Vagina (tissue), 2 donors: ENCODE data around the gene OR52K1. TPM values are rescaled to one million over a fixed set of nuclear protein-coding genes. Genes with fewer than 3 reads are reported as not detected.

Experiments used
- DNase-seq, 2 donors: peaks; one replicate each; pipeline ENCODE4 v3.0.0-alpha.2; 2017; ENCODE audit errors: extremely low spot score in 2 of 2
- H3K27ac ChIP-seq: fragments of 200-600 bp; sonication (generic); one replicate; pipeline ENCODE4 v1.5.1; 2019
- H3K27me3 ChIP-seq: fragments of 200-600 bp; sonication (generic); one replicate; pipeline ENCODE4 v1.5.1; 2019
- H3K36me3 ChIP-seq, 2 donors: fragments of 200-600 bp; sonication (generic); one replicate each; pipeline ENCODE4 v1.5.1; 2017 to 2019
- H3K4me1 ChIP-seq: fragments of 200-600 bp; sonication (generic); one replicate; pipeline ENCODE4 v1.5.1; 2019
- H3K4me3 ChIP-seq, 2 donors: fragments of 200-600 bp; sonication (generic); 1 replicate in 1 of 2; 2 replicates in 1 of 2; pipeline ENCODE4 v1.5.1; 2016 to 2019
- H3K9me3 ChIP-seq: fragments of 200-600 bp; sonication (generic); one replicate; pipeline ENCODE4 v1.5.1; 2019
- CTCF ChIP-seq, 3 experiments: fragments of 450-650 bp in 2 of 3; fragments of 200-600 bp in 1 of 3; sonication (generic) in 1 of 3; IDR thresholded peaks; one replicate each; pipeline ENCODE4 v1.5.1; 2017 to 2019; ENCODE audit warnings: antibody characterized with exemption in 3 of 3, mild to moderate bottlenecking in 2 of 3, moderate library complexity in 2 of 3
- POLR2A ChIP-seq, 2 donors: fragments of 450-650 bp; IDR thresholded peaks; one replicate each; pipeline ENCODE4 v1.6.1; 2017; ENCODE audit warnings: antibody characterized with exemption in 2 of 2, mild to moderate bottlenecking in 2 of 2, moderate library complexity in 2 of 2
- POLR2AphosphoS5 ChIP-seq, 2 donors: sonication (generic); formaldehyde crosslinking; IDR thresholded peaks; one replicate each; pipeline ENCODE4 v1.9.0; 2017; ENCODE audit warnings: antibody characterized with exemption in 2 of 2, mild to moderate bottlenecking in 2 of 2, low read depth in 1 of 2; ENCODE audit not compliant: insufficient read depth in 1 of 2
- intact Hi-C: fragments of 100-400 bp; cut with DNase I; formaldehyde crosslinking; loops from one replicate; pipeline ENCODE4 v1.15.1; 2023
- total RNA-seq: library from RNA; depleted of rRNA; stranded (reverse); fragments of >200 nt; gene quantifications from one replicate; pipeline ENCODE4 v1.2.3, GENCODE V29; 2016

OR52K1 gene
- total RNA-seq, 1 donor from 2014 or later: not detected

GRCh38 chr11:4466871-4467442 lies 15.5 kb upstream of the OR52K1 start:
- TF ChIP-seq POLR2AphosphoS5 (IDR thresholded peaks at IDR 0.05; ENCODE audit: insufficient read depth in 1 of 2, low read depth in 1 of 2) (no peak), POLR2A (IDR thresholded peaks at IDR 0.05) (no peak), CTCF (IDR thresholded peaks at IDR 0.05) (no peak)
- H3K4me1 ChIP-seq: no peaks in the 10 kb centered on the region
- no peak overlapping the region for H3K4me3 ChIP-seq
- DNase-seq: no peak
- no peaks in the 10 kb centered on the region for H3K36me3 ChIP-seq
- intact Hi-C loops: no loop called here
- no peaks in the 10 kb centered on the region for H3K27me3 ChIP-seq
- H3K9me3 ChIP-seq: no peaks in the 10 kb centered on the region
- no peak overlapping the region for H3K27ac ChIP-seq

- no peak for DNase-seq
- no peak for TF ChIP-seq POLR2AphosphoS5 (IDR thresholded peaks at IDR 0.05; ENCODE audit: insufficient read depth in 1 of 2, low read depth in 1 of 2)
- TF ChIP-seq CTCF (IDR thresholded peaks at IDR 0.05): no peak
- TF ChIP-seq POLR2A (IDR thresholded peaks at IDR 0.05): no peak
- no peaks in the 10 kb centered on the region for H3K9me3 ChIP-seq
- no peak overlapping the region for H3K4me3 ChIP-seq
- H3K27ac ChIP-seq: no peak overlapping the region
- H3K4me1 ChIP-seq: no peaks in the 10 kb centered on the region
- intact Hi-C loops: no loop called here
- no peaks in the 10 kb centered on the region for H3K36me3 ChIP-seq
- H3K27me3 ChIP-seq: no peaks in the 10 kb centered on the region
Observed at GRCh38 chr11:4467811-4468606, 14.4 kb upstream of the OR52K1 start.

DNA sequence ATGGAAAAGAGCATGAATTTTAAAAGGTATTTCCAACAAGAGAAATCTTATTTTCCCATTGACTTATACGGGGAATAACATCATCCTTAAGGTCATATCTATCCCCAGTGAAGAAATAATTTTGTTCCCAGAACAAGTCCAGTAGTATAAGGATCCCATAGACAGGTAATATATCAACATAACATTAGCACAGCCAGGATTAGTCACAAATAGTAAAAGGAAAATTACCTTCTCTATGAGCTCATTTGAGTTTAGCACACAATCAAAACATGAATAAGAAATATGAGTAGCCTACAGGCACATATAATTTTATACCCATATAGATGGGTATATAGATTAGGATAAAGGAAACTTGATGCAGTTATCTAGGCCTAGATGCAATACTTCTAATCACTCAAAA lies 2.8 kb upstream of the OR52K1 start:
- Histone ChIP-seq H3K36me3 (no peaks in the 10 kb centered on the region), H3K27ac (no peak overlapping the region), H3K4me3 (no peak overlapping the region), H3K4me1 (no peaks in the 10 kb centered on the region), H3K27me3 (no peaks in the 10 kb centered on the region), H3K9me3 (no peaks in the 10 kb centered on the region)
- no peak for DNase-seq
- no peak for TF ChIP-seq CTCF (IDR thresholded peaks at IDR 0.05)
- no peak for TF ChIP-seq POLR2AphosphoS5 (IDR thresholded peaks at IDR 0.05; ENCODE audit: insufficient read depth in 1 of 2, low read depth in 1 of 2)
- intact Hi-C loops: no loop called here

GRCh38 chr11:4480577-4481239 lies 1.7 kb upstream of the OR52K1 start:
- TF ChIP-seq CTCF (IDR thresholded peaks at IDR 0.05): no peak
- no peak for TF ChIP-seq POLR2AphosphoS5 (IDR thresholded peaks at IDR 0.05; ENCODE audit: insufficient read depth in 1 of 2, low read depth in 1 of 2)
- no peak for TF ChIP-seq POLR2A (IDR thresholded peaks at IDR 0.05)
- Histone ChIP-seq H3K4me3 (no peak overlapping the region), H3K4me1 (no peaks in the 10 kb centered on the region), H3K36me3 (no peaks in the 10 kb centered on the region), H3K9me3 (no peaks in the 10 kb centered on the region), H3K27me3 (no peaks in the 10 kb centered on the region), H3K27ac (no peak overlapping the region)
- no peak for DNase-seq
- intact Hi-C loops: no loop called here

DNA sequence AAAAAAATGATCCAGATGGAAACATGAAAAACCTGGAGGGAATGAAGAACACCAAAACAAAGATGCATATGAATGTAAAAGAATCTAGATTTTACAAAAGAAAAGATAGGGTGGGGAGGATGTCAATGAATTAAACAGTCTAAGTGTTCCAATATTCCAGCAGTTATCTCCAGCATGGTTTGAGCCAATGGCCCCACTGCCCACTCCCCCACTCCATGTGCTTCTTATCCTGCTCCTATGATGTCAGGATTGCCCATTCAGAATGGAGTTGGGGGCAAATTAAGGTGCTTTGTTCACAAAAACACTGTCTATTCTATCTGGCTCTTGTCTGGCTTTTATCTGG lies 1.2 kb upstream of the OR52K1 start:
- no peaks in the 10 kb centered on the region for H3K9me3 ChIP-seq
- intact Hi-C loops: no loop called here
- TF ChIP-seq POLR2A (IDR thresholded peaks at IDR 0.05) (no peak), CTCF (IDR thresholded peaks at IDR 0.05) (no peak), POLR2AphosphoS5 (IDR thresholded peaks at IDR 0.05; ENCODE audit: insufficient read depth in 1 of 2, low read depth in 1 of 2) (no peak)
- H3K4me3 ChIP-seq: no peak overlapping the region
- H3K27ac ChIP-seq: no peak overlapping the region
- H3K27me3 ChIP-seq: no peaks in the 10 kb centered on the region
- no peak for DNase-seq
- no peaks in the 10 kb centered on the region for H3K4me1 ChIP-seq
- H3K36me3 ChIP-seq: no peaks in the 10 kb centered on the region
